OCI-LY7 (cell line): Measurements from ENCODE around the gene PTX4.

Experiments
- EZH2phosphoT487 ChIP-seq: fragments of 200-600 bp; sonication (generic); IDR thresholded peaks from 2 replicates; pipeline ENCODE4 v1.6.1; 2018; ENCODE audit warnings: low read depth, borderline replicate concordance, mild to moderate bottlenecking, mixed run types, antibody characterized with exemption, low read length, moderate library complexity, mixed read lengths
- TF ChIP-seq, protein P1 (sequence below): fragments of 200-600 bp; sonication (generic); conservative IDR thresholded peaks from 2 replicates; pipeline ENCODE4 v1.5.1; 2014; ENCODE audit warnings: mild to moderate bottlenecking, antibody characterized with exemption, low read length, moderate library complexity, mixed read lengths

DNA sequence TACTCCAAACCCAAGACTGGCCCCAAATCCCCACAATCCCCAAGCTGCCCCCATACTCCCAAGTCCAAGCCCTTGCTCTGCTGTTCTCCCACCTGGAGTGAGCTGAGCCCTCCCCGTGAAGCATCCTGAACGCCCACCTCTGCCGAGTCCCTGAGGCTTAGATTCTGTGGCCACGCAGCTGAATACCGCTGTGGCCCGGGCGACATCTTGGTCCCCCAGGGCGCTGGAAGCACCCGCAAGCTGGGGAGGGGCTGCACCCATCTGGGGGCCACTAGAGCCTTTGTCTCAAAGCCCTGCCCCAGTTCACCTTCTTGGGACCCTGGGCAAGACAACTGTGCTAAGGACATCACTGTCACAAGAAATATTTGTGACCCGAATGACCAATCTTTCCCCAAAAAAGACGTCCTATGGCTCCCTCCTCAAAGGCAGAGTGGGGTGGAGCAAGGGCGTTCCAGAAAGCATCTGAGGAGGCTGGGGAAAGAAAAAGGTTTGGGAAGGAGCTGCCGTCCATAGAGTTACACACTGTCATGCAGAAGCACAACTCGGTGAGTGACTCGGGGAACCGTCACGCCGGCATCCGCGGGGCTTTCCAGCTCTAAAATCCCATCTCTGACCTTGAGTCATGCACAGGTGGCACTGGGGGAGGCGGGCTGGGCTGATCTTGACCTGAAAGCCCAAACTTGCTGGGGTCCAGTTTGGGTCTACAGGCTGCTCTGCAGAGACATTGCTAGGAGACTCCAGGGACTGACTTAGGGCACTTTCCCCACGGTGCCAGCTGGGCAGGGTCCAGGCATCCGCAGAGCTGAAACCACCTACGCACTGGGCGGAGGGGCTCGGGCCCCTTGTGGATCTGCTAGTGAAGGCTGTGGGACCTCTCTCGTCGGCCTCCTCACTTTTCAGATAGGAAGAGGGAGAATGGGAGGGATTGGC, 6.6 kb downstream of the PTX4 start:
- TF ChIP-seq, protein P1, sequence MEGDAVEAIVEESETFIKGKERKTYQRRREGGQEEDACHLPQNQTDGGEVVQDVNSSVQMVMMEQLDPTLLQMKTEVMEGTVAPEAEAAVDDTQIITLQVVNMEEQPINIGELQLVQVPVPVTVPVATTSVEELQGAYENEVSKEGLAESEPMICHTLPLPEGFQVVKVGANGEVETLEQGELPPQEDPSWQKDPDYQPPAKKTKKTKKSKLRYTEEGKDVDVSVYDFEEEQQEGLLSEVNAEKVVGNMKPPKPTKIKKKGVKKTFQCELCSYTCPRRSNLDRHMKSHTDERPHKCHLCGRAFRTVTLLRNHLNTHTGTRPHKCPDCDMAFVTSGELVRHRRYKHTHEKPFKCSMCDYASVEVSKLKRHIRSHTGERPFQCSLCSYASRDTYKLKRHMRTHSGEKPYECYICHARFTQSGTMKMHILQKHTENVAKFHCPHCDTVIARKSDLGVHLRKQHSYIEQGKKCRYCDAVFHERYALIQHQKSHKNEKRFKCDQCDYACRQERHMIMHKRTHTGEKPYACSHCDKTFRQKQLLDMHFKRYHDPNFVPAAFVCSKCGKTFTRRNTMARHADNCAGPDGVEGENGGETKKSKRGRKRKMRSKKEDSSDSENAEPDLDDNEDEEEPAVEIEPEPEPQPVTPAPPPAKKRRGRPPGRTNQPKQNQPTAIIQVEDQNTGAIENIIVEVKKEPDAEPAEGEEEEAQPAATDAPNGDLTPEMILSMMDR: no peak
- TF ChIP-seq EZH2phosphoT487: no peak
